SK-N-SH treated with all-trans-retinoic acid at 6 μM for 48 hours (cell line): ENCODE results near the gene ATXN7.
A peak's percentile ranks its signal among the peaks of the same experiment; 100 is the strongest.

ENCODE experiments used
- ATAC-seq: fragments of 200-7000 bp; cut with Tn5 transposase; 3 replicates; pipeline ENCODE4 v1.9.1; 2020; ENCODE audit warnings: mild to moderate bottlenecking, moderate library complexity
- ARNTL ChIP-seq: fragments of 450-650 bp; formaldehyde crosslinking; IDR thresholded peaks from 2 replicates; pipeline ENCODE4 v1.5.0; 2020; ENCODE audit warnings: low read depth, mild to moderate bottlenecking, moderate library complexity, borderline replicate concordance
- CSDC2 ChIP-seq: fragments of 250-450 bp; sonication (Bioruptor Pico); IDR thresholded peaks from 2 replicates; pipeline ENCODE4 v1.5.0; 2020; ENCODE audit warnings: mild to moderate bottlenecking, moderate library complexity
- ESRRG ChIP-seq: fragments of 250-450 bp; sonication (Bioruptor Pico); IDR thresholded peaks from 2 replicates; pipeline ENCODE4 v1.6.1; 2021; ENCODE audit warnings: mild to moderate bottlenecking
- GLIS3 ChIP-seq: fragments of 250-450 bp; sonication (Bioruptor Pico); IDR thresholded peaks from 2 replicates; pipeline ENCODE4 v1.5.0; 2020; ENCODE audit warnings: mild to moderate bottlenecking, moderate library complexity
- ISL1 ChIP-seq: fragments of 250-450 bp; sonication (Bioruptor Pico); IDR thresholded peaks from 2 replicates; pipeline ENCODE4 v2.1.2; 2022; ENCODE audit warnings: mild to moderate bottlenecking, moderate library complexity
- OSR1 ChIP-seq: fragments of 250-450 bp; sonication (Bioruptor Pico); IDR thresholded peaks from 2 replicates; pipeline ENCODE4 v1.8.0; 2022; ENCODE audit warnings: moderate library complexity, mild to moderate bottlenecking, inconsistent platforms
- PPARA ChIP-seq: fragments of 250-450 bp; sonication (Bioruptor Pico); IDR thresholded peaks from 2 replicates; pipeline ENCODE4 v1.5.0; 2020; ENCODE audit warnings: mild to moderate bottlenecking, borderline replicate concordance
- SNAI2 ChIP-seq: fragments of 250-450 bp; sonication (Bioruptor Pico); IDR thresholded peaks from 2 replicates; pipeline ENCODE4 v1.5.0; 2020; ENCODE audit warnings: mild to moderate bottlenecking, moderate library complexity
- TCF4 ChIP-seq: fragments of 250-450 bp; sonication (Bioruptor Pico); IDR thresholded peaks from 2 replicates; pipeline ENCODE4 v1.8.0; 2021; ENCODE audit warnings: mild to moderate bottlenecking, moderate library complexity, borderline replicate concordance
- TOX ChIP-seq: fragments of 250-450 bp; sonication (Bioruptor Pico); IDR thresholded peaks from 2 replicates; pipeline ENCODE4 v1.8.0; 2021; ENCODE audit warnings: mild to moderate bottlenecking, moderate library complexity, borderline replicate concordance
- ZC3H10 ChIP-seq: fragments of 250-450 bp; sonication (Bioruptor Pico); IDR thresholded peaks from 2 replicates; pipeline ENCODE4 v1.5.1; 2021; ENCODE audit warnings: mild to moderate bottlenecking, moderate library complexity
- ZFP3 ChIP-seq: fragments of 250-450 bp; sonication (Bioruptor Pico); IDR thresholded peaks from 2 replicates; pipeline ENCODE4 v1.5.0; 2020; ENCODE audit warnings: mild to moderate bottlenecking, moderate library complexity
- ZFP30 ChIP-seq: fragments of 450-650 bp; formaldehyde crosslinking; IDR thresholded peaks from 2 replicates; pipeline ENCODE4 v1.5.0; 2022; ENCODE audit warnings: mild to moderate bottlenecking, moderate library complexity
- ZNF70 ChIP-seq: fragments of 450-650 bp; formaldehyde crosslinking; IDR thresholded peaks from 2 replicates; pipeline ENCODE4 v1.5.0; 2020; ENCODE audit warnings: mild to moderate bottlenecking, moderate library complexity
- ZNF8 ChIP-seq: fragments of 450-650 bp; formaldehyde crosslinking; IDR thresholded peaks from 2 replicates; pipeline ENCODE4 v1.5.0; 2020; ENCODE audit warnings: mild to moderate bottlenecking, moderate library complexity
- TF ChIP-seq, protein P1 (sequence below): fragments of 250-450 bp; sonication (Bioruptor Pico); IDR thresholded peaks from 2 replicates; pipeline ENCODE4 v1.8.0; 2021; ENCODE audit warnings: low read depth, mild to moderate bottlenecking, moderate library complexity, borderline replicate concordance
- TF ChIP-seq, protein P2 (sequence below): fragments of 250-450 bp; sonication (Bioruptor Pico); IDR thresholded peaks from 2 replicates; pipeline ENCODE4 v1.5.1; 2020; ENCODE audit warnings: low read depth, mild to moderate bottlenecking, moderate library complexity
- TF ChIP-seq, protein P3 (sequence below): fragments of 250-450 bp; sonication (Bioruptor Pico); IDR thresholded peaks from 2 replicates; pipeline ENCODE4 v1.8.0; 2020; ENCODE audit warnings: mild to moderate bottlenecking, moderate library complexity, borderline replicate concordance
- TF ChIP-seq, protein P4 (sequence below): fragments of 250-450 bp; sonication (Bioruptor Pico); IDR thresholded peaks from 2 replicates; pipeline ENCODE4 v1.5.0; 2020; ENCODE audit warnings: mild to moderate bottlenecking, moderate library complexity
- TF ChIP-seq, protein P5 (sequence below): fragments of 250-450 bp; sonication (Bioruptor Pico); IDR thresholded peaks from 2 replicates; pipeline ENCODE4 v1.5.1; 2021; ENCODE audit warnings: mild to moderate bottlenecking, moderate library complexity

Gene ATXN7

DNA sequence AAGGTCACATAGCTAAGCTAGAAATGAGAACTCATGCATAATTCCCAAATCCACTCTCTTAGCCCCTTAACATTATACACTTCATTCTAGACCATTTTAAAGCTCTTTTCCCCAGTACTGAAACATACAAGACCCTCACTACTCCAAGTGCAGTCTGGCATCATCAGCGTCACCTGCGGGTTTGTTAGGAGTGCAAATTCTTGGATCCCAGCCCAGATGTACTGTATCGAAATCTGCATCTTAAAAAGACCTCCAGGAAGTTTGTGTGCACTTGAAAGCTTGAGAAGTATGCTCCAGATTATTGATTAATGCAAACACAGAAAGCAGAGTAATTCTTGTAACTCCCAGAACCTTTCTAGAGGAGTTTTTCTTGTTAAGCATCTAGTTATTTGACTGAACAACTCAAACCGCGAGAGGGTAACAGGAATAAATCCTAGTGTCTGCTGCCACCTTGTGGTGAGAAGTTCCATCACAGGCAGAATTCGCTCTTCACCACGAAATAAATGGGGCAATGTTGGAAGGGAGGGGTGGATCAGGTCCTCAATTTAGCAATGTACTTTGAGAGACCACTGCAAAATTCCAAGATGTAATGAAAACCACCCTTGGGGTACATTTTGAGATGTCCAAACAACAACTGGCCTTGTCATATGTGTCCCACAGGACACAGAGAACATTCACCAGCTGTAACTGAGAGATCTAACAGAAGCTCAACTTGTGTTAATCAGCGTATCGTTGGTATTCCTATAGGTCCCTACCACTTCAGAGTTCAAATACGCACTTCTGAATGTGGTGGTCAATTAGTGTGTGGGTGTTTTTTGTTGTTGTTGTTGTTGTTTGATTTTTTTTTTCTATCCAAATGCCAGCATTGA is 45.2 kb upstream of the ATXN7 start:
- peak; percentile 92 for ATAC-seq
- TF ChIP-seq OSR1 (CRISPR knock-in tag), result no peak
- no peak for TF ChIP-seq SNAI2 (CRISPR knock-in tag)
- TF ChIP-seq, protein P1, sequence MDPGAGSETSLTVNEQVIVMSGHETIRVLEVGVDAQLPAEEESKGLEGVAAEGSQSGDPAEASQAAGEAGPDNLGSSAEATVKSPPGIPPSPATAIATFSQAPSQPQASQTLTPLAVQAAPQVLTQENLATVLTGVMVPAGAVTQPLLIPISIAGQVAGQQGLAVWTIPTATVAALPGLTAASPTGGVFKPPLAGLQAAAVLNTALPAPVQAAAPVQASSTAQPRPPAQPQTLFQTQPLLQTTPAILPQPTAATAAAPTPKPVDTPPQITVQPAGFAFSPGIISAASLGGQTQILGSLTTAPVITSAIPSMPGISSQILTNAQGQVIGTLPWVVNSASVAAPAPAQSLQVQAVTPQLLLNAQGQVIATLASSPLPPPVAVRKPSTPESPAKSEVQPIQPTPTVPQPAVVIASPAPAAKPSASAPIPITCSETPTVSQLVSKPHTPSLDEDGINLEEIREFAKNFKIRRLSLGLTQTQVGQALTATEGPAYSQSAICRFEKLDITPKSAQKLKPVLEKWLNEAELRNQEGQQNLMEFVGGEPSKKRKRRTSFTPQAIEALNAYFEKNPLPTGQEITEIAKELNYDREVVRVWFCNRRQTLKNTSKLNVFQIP (CRISPR knock-in tag), result no peak
- TF ChIP-seq ZNF70, result no peak
- TF ChIP-seq ZC3H10 (CRISPR knock-in tag), result no peak
- TF ChIP-seq ZFP3, result peak; percentile 79
- no peak for TF ChIP-seq ZFP30

DNA sequence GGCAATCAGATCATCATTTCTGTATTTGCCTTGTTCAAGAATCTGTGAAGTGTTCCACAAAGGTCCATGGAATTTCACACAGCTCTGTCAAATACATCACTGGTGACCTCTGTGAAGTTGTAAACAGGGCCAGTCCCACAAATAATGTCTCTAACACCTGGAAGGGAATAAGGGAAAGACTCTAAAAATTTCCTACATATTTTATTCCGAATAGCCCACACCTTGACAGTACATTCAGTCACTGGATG is 44.6 kb upstream of the ATXN7 start, which contains the start of gene C3orf49:
TSS of gene C3orf49 (plus strand) at position 149 of the 248 bp plus-strand sequence. CDS start 173 bp downstream, outside the sequence.
- TF ChIP-seq, protein P2, sequence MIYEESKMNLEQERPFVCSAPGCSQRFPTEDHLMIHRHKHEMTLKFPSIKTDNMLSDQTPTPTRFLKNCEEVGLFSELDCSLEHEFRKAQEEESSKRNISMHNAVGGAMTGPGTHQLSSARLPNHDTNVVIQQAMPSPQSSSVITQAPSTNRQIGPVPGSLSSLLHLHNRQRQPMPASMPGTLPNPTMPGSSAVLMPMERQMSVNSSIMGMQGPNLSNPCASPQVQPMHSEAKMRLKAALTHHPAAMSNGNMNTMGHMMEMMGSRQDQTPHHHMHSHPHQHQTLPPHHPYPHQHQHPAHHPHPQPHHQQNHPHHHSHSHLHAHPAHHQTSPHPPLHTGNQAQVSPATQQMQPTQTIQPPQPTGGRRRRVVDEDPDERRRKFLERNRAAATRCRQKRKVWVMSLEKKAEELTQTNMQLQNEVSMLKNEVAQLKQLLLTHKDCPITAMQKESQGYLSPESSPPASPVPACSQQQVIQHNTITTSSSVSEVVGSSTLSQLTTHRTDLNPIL (CRISPR knock-in tag), result no peak
- TF ChIP-seq GLIS3 (CRISPR knock-in tag) (no peak), ZC3H10 (CRISPR knock-in tag) (no peak), ZNF70 (no peak), CSDC2 (CRISPR knock-in tag) (no peak), ESRRG (CRISPR knock-in tag) (no peak), OSR1 (CRISPR knock-in tag) (no peak), PPARA (CRISPR knock-in tag) (no peak), TOX (CRISPR knock-in tag) (no peak), ISL1 (CRISPR knock-in tag) (no peak), ZFP30 (no peak), TCF4 (CRISPR knock-in tag) (no peak), ARNTL (no peak), SNAI2 (CRISPR knock-in tag) (no peak), ZFP3 (no peak), ZNF8 (CRISPR knock-in tag) (no peak)
- TF ChIP-seq, protein P3, sequence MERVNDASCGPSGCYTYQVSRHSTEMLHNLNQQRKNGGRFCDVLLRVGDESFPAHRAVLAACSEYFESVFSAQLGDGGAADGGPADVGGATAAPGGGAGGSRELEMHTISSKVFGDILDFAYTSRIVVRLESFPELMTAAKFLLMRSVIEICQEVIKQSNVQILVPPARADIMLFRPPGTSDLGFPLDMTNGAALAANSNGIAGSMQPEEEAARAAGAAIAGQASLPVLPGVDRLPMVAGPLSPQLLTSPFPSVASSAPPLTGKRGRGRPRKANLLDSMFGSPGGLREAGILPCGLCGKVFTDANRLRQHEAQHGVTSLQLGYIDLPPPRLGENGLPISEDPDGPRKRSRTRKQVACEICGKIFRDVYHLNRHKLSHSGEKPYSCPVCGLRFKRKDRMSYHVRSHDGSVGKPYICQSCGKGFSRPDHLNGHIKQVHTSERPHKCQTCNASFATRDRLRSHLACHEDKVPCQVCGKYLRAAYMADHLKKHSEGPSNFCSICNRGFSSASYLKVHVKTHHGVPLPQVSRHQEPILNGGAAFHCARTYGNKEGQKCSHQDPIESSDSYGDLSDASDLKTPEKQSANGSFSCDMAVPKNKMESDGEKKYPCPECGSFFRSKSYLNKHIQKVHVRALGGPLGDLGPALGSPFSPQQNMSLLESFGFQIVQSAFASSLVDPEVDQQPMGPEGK (CRISPR knock-in tag), result no peak
- TF ChIP-seq, protein P4, sequence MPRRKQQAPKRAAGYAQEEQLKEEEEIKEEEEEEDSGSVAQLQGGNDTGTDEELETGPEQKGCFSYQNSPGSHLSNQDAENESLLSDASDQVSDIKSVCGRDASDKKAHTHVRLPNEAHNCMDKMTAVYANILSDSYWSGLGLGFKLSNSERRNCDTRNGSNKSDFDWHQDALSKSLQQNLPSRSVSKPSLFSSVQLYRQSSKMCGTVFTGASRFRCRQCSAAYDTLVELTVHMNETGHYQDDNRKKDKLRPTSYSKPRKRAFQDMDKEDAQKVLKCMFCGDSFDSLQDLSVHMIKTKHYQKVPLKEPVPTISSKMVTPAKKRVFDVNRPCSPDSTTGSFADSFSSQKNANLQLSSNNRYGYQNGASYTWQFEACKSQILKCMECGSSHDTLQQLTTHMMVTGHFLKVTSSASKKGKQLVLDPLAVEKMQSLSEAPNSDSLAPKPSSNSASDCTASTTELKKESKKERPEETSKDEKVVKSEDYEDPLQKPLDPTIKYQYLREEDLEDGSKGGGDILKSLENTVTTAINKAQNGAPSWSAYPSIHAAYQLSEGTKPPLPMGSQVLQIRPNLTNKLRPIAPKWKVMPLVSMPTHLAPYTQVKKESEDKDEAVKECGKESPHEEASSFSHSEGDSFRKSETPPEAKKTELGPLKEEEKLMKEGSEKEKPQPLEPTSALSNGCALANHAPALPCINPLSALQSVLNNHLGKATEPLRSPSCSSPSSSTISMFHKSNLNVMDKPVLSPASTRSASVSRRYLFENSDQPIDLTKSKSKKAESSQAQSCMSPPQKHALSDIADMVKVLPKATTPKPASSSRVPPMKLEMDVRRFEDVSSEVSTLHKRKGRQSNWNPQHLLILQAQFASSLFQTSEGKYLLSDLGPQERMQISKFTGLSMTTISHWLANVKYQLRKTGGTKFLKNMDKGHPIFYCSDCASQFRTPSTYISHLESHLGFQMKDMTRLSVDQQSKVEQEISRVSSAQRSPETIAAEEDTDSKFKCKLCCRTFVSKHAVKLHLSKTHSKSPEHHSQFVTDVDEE, result no peak
- TF ChIP-seq, protein P5, sequence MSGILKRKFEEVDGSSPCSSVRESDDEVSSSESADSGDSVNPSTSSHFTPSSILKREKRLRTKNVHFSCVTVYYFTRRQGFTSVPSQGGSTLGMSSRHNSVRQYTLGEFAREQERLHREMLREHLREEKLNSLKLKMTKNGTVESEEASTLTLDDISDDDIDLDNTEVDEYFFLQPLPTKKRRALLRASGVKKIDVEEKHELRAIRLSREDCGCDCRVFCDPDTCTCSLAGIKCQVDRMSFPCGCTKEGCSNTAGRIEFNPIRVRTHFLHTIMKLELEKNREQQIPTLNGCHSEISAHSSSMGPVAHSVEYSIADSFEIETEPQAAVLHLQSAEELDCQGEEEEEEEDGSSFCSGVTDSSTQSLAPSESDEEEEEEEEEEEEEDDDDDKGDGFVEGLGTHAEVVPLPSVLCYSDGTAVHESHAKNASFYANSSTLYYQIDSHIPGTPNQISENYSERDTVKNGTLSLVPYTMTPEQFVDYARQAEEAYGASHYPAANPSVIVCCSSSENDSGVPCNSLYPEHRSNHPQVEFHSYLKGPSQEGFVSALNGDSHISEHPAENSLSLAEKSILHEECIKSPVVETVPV (CRISPR knock-in tag), result no peak
- TF ChIP-seq, protein P1 (CRISPR knock-in tag), result no peak
- no peak for ATAC-seq
